Measurements from ENCODE around the gene DIP2C. TPM values are rescaled to one million over a fixed set of nuclear protein-coding genes. Genes with fewer than 3 reads are reported as not detected.

DIP2C gene
- polyA plus RNA-seq, 3 donors, result 0.11 TPM; not detected in 2

DNA sequence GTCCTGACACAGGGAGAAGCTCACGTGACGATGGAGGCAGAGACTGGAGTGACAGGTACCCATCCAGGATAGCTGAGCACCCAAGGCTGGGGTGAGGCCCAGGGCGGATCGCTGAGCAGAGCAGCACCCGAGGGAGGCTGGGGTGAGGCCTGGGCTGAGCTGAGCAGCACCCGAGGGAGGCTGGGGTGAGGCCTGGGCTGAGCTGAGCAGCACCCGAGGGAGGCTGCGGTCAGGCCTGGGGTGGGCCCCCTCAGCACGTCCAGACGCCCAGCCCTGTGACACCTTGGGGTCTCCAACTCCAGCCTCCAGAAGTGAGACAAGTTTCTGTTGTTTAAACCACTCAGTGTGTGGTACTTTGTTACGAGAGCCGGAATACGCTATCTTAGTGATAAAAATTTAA is 318.0 kb downstream of the DIP2C start:
- Mint-ChIP-seq H3K27me3 (ENCODE audit: low read depth in 3 of 3) (peaks cover 0 to 13% (median 10%) of the 10 kb centered on the region in 3 donors), H3K4me1 (no peaks in the 10 kb centered on the region), H3K27ac (no peak overlapping the region), H3K9me3 (peaks cover 0 to 1% (median 0%) of the 10 kb centered on the region in 7 donors), H3K4me3 (no peak overlapping the region), H3K36me3 (no peaks in the 10 kb centered on the region)
- Histone ChIP-seq H3K79me2 (ENCODE audit: insufficient read depth, low read length) (no peaks in the 10 kb centered on the region), H3K4me2 (replicated peaks; ENCODE audit: extremely low read depth, low read length, poor library complexity, severe bottlenecking) (no peak overlapping the region), H2AFZ (ENCODE audit: insufficient read depth, low read depth, low read length, poor library complexity, severe bottlenecking) (no peak overlapping the region), H3K27me3 (ENCODE audit: control insufficient read depth in 2 of 2, insufficient read depth in 2 of 2, low read length in 2 of 2) (no peaks in the 10 kb centered on the region), H3K9me3 (replicated peaks in 1 of 2; ENCODE audit: control insufficient read depth in 1 of 2, insufficient read depth in 1 of 2, low read length in 2 of 2) (no peaks in the 10 kb centered on the region), H3K4me3 (replicated peaks in 1 of 3; ENCODE audit: low read depth in 2 of 3, low read length in 3 of 3) (no peak overlapping the region), H3K9ac (ENCODE audit: insufficient read depth, low read length, poor library complexity, severe bottlenecking) (no peak overlapping the region), H4K20me1 (ENCODE audit: insufficient read depth, low read length) (no peaks in the 10 kb centered on the region), H3K36me3 (replicated peaks in 1 of 2; ENCODE audit: control insufficient read depth in 1 of 2, insufficient read depth in 2 of 2, low read length in 2 of 2) (no peaks in the 10 kb centered on the region), H3K27ac (ENCODE audit: low read depth in 1 of 2, low read length in 2 of 2) (no peak overlapping the region), H3K4me1 (ENCODE audit: control insufficient read depth in 1 of 2, insufficient read depth in 2 of 2, low read length in 2 of 2) (no peaks in the 10 kb centered on the region)
- DNase-seq, result no peak
- TF ChIP-seq, protein P1, sequence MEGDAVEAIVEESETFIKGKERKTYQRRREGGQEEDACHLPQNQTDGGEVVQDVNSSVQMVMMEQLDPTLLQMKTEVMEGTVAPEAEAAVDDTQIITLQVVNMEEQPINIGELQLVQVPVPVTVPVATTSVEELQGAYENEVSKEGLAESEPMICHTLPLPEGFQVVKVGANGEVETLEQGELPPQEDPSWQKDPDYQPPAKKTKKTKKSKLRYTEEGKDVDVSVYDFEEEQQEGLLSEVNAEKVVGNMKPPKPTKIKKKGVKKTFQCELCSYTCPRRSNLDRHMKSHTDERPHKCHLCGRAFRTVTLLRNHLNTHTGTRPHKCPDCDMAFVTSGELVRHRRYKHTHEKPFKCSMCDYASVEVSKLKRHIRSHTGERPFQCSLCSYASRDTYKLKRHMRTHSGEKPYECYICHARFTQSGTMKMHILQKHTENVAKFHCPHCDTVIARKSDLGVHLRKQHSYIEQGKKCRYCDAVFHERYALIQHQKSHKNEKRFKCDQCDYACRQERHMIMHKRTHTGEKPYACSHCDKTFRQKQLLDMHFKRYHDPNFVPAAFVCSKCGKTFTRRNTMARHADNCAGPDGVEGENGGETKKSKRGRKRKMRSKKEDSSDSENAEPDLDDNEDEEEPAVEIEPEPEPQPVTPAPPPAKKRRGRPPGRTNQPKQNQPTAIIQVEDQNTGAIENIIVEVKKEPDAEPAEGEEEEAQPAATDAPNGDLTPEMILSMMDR (IDR thresholded peaks at IDR 0.05), result no peak
- WGBS (ENCODE audit: insufficient coverage), result 95% methylated on average over 5 of the region's 13 CpGs
- intact Hi-C loops (cut with micrococcal nuclease), result no loop called here

DNA sequence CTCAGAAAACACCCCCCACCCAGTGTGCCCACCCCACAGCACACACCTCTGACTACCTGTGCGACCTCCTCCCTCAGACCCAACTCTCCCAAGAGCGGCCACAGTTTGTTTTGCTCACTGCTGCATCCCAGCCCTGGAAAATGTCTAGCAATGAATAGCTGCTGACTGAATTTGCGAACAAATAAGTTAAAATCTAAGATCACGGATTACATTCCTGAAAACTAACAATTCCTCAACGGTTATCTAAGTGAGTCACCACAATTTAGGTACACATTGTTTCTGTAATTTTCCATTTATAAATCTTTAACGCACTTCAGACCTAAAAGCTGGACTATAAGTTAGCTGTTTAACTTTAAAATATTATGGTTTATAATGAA is 319.0 kb downstream of the DIP2C start:
- H3K4me3 ChIP-seq (replicated peaks in 1 of 3; ENCODE audit: low read depth in 2 of 3, low read length in 3 of 3), result no peak overlapping the region
- H3K27ac ChIP-seq (ENCODE audit: low read depth in 1 of 2, low read length in 2 of 2), result no peak overlapping the region
- no peaks in the 10 kb centered on the region for H3K79me2 ChIP-seq (ENCODE audit: insufficient read depth, low read length)
- no peaks in the 10 kb centered on the region for H3K4me1 Mint-ChIP-seq
- no peak overlapping the region for H3K9ac ChIP-seq (ENCODE audit: insufficient read depth, low read length, poor library complexity, severe bottlenecking)
- no peak for DNase-seq
- H3K9me3 ChIP-seq (replicated peaks in 1 of 2; ENCODE audit: control insufficient read depth in 1 of 2, insufficient read depth in 1 of 2, low read length in 2 of 2), result no peaks in the 10 kb centered on the region
- no peaks in the 10 kb centered on the region for H3K4me1 ChIP-seq (ENCODE audit: control insufficient read depth in 1 of 2, insufficient read depth in 2 of 2, low read length in 2 of 2)
- H2AFZ ChIP-seq (ENCODE audit: insufficient read depth, low read depth, low read length, poor library complexity, severe bottlenecking), result no peak overlapping the region
- H3K36me3 ChIP-seq (replicated peaks in 1 of 2; ENCODE audit: control insufficient read depth in 1 of 2, insufficient read depth in 2 of 2, low read length in 2 of 2), result no peaks in the 10 kb centered on the region
- intact Hi-C loops (cut with micrococcal nuclease), result no loop called here
- H3K4me3 Mint-ChIP-seq, result no peak overlapping the region
- H3K27ac Mint-ChIP-seq, result peak overlapping the region in 1 of 7 donors; percentile 16
- WGBS (ENCODE audit: insufficient coverage), result 87% methylated on average over 3 of the region's 6 CpGs
- no peaks in the 10 kb centered on the region for H3K36me3 Mint-ChIP-seq
- H3K9me3 Mint-ChIP-seq, result no peaks in the 10 kb centered on the region
- TF ChIP-seq, protein P1 (IDR thresholded peaks at IDR 0.05), result no peak
- peaks cover 0 to 13% (median 10%) of the 10 kb centered on the region in 3 donors for H3K27me3 Mint-ChIP-seq (ENCODE audit: low read depth in 3 of 3)
- H4K20me1 ChIP-seq (ENCODE audit: insufficient read depth, low read length), result no peaks in the 10 kb centered on the region
- H3K27me3 ChIP-seq (ENCODE audit: control insufficient read depth in 2 of 2, insufficient read depth in 2 of 2, low read length in 2 of 2), result no peaks in the 10 kb centered on the region
- H3K4me2 ChIP-seq (replicated peaks; ENCODE audit: extremely low read depth, low read length, poor library complexity, severe bottlenecking), result no peak overlapping the region

All from CD14-positive monocyte (primary cell).